H54 (cell line): ENCODE data around the gene RAB25.
A peak's percentile ranks its signal among the peaks of the same experiment; 100 is the strongest.

Experiments used
- DNase-seq: peaks from one replicate; pipeline ENCODE4 v3.0.0; 2011; ENCODE audit warnings: low spot score, mixed read lengths; ENCODE audit not compliant: insufficient read length
- FAIRE-seq: peaks from 3 replicates; lab custom pipeline; 2011; peaks lifted over from hg19 to GRCh38; lab: Jason Lieb, UNC
- POLR2A ChIP-seq: IDR thresholded peaks from 2 replicates; pipeline ENCODE4 v1.6.1; 2011; ENCODE audit warnings: low read depth, mild to moderate bottlenecking, low read length

RAB25 gene

GRCh38 chr1:156050376-156050775 lies 10.6 kb upstream of the RAB25 start:
- FAIRE-seq (no peak), DNase-seq (no peak)
- TF ChIP-seq POLR2A: no peak

- DNase-seq: no peak
- FAIRE-seq: no peak
- TF ChIP-seq POLR2A: no peak
Measured at GRCh38 chr1:156051011-156051725, 9.8 kb upstream of the RAB25 start.

GRCh38 chr1:156052862-156053767 lies 7.8 kb upstream of the RAB25 start:
- 0 out of 2 replicates have a peak, but pooled peaks have one; percentile 5 for TF ChIP-seq POLR2A
- DNase-seq (peak; percentile 63), FAIRE-seq (no peak)

GRCh38 chr1:156053768-156054499 lies 7.0 kb upstream of the RAB25 start, which contains the start of gene UBQLN4:
UBQLN4 (minus strand) TSS chr1:156053798; CDS start chr1:156053701, 97 bp downstream.
- DNase-seq: peak; percentile 95
- TF ChIP-seq POLR2A: peak; percentile 26; the same call in 1 of the 2 replicates
- FAIRE-seq: no peak

- DNase-seq (peak; percentile 97), FAIRE-seq (no peak)
- TF ChIP-seq POLR2A: peak; percentile 90
Measured at GRCh38 chr1:156054500-156055280, 6.3 kb upstream of the RAB25 start, which contains the start of gene LAMTOR2. LAMTOR2 (plus strand) TSS chr1:156054782; CDS start chr1:156054890, 108 bp downstream.

- TF ChIP-seq POLR2A: no peak
- DNase-seq: no peak
- no peak for FAIRE-seq
Measured at GRCh38 chr1:156055281-156056048, 5.5 kb upstream of the RAB25 start.

GRCh38 chr1:156056326-156056849 lies 4.6 kb upstream of the RAB25 start:
- DNase-seq (no peak), FAIRE-seq (no peak)
- TF ChIP-seq POLR2A: no peak

DNA sequence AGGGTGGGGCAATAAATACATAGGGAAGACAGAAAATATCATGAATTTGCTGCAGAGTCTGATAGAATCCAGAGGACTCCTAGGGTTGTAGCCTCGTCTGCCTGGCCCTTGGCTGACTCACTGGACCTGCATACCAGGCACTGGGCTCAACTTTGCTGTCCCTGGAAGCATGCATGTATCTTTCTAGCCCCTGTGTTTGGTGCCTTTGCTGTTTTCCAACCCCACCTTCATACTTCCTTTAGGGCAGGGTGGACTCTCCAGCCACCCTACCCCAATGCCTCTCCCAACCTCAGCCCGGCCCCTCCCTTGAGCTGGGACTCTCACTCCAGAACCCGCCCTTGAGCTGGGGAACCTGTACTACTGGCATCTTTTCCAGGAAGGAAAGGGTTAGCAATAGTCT lies 1.2 kb downstream of the RAB25 start:
- FAIRE-seq (no peak), DNase-seq (peak; percentile 59)
- no peak for TF ChIP-seq POLR2A

DNA sequence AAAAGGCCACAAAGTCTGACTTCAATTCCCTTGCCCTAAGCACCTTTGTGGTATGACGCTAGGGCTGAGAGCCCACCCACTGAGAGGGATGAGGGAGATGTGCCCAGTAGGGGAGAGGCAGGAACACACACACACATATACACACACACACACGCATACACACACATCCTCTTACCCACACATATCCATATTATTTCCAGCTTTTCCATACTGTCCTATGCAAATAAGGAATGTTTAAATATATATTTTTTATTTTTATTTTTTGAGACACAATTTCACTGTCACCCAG lies 3.0 kb downstream of the RAB25 start:
- FAIRE-seq (no peak), DNase-seq (no peak)
- no peak for TF ChIP-seq POLR2A

- TF ChIP-seq POLR2A: no peak
- no peak for FAIRE-seq
- DNase-seq: no peak
Measured at GRCh38 chr1:156064615-156065014, 3.7 kb downstream of the RAB25 start.

- no peak for DNase-seq
- TF ChIP-seq POLR2A: no peak
- FAIRE-seq: no peak
Measured at GRCh38 chr1:156065212-156065611, 4.3 kb downstream of the RAB25 start.

- DNase-seq (no peak), FAIRE-seq (no peak)
- no peak for TF ChIP-seq POLR2A
Measured at GRCh38 chr1:156065871-156066270, 4.9 kb downstream of the RAB25 start.
